Measurements from ENCODE around the gene FAM120C.

The FAM120C gene

GRCh38 chrX:54166915-54167314, 16.1 kb downstream of the FAM120C start:
- DNase-seq, result no peak

DNA sequence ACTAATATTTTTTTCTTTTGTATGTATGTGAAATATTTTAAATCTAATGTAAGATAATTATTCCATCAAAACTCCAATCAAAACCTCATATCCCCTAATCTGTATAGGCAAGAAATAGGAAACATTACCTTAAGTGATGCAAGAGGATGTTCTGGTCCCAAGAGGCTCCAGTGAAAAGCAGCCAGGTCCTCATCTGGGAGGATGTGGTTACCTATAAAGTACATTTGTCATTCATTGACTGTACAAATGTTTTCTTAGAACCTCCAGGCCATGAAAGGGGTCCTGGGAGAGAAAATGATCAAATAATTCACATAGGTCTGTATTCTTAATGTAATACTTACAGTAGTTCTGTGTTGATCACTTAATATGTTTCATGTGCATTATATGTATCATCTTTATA, 25.5 kb downstream of the FAM120C start:
- DNase-seq, result no peak

DNA sequence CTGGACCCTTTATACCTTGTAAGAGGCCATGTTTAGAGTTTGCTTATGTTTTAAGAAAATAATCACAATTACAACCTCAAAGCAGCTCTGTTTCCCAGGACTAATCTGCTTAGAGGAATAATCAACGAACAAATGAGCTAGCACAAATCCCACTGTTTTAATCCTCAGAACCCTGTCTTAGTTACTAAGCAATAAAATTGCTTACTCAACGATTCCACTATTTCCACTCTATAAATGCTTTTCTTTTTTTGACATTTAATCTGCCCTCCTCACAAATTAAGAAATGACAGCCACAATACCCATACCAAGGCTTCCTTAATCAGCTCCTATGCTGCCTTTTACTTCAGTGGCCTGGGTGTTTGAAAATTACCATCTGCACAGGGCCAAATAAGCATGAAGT, 48.8 kb downstream of the FAM120C start:
- DNase-seq, result no peak

- no peak for DNase-seq
These were observed 66.7 kb downstream of the FAM120C start for GRCh38 chrX:54116391-54116790.

- DNase-seq, result no peak
These were observed 89.5 kb downstream of the FAM120C start for GRCh38 chrX:54093571-54093970.

GRCh38 chrX:54093159-54093558, 89.9 kb downstream of the FAM120C start:
- DNase-seq, result no peak

DNA sequence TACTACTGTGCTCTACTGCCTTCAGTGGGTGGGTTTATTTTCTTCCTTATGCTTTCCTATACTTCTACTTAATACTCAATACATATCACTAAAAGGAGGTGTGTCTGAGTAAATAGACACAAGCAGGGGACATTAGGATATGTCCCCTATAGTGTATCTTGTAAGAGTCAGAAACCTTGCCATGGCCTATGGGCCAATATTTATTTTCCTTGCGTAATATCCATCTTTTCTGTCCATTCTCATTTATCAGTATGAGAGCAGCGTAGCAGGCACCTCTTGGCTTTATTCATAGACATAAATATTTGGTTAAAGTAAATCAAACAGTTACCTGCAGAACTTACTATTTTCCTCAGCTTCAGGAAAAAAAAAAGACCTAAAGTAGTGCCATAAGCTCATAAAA, 92.2 kb downstream of the FAM120C start:
- DNase-seq, result no peak

GRCh38 chrX:54089191-54089590, 93.9 kb downstream of the FAM120C start:
- DNase-seq, result no peak

DNA sequence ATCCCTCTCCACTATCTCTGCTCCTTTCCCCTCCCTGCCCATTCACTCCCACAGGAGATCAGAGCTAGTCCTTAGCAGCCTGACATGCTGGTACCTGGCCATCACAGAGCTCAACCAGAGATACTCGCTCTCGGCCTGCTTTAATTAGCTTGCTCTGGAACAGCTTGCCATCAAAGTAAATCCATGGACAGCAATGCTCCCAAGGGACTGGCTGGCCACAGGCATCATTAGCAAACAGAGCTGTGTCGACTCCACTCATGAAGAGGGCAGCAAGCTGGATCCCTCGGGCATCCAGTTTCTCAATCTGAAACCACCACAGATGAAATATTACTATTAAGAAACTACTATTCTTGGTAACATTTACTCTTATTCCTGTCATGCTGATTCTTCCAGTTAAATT, 95.4 kb downstream of the FAM120C start:
- DNase-seq, result no peak

- DNase-seq, result no peak
These were observed 97.4 kb downstream of the FAM120C start for GRCh38 chrX:54085666-54086065.

DNA sequence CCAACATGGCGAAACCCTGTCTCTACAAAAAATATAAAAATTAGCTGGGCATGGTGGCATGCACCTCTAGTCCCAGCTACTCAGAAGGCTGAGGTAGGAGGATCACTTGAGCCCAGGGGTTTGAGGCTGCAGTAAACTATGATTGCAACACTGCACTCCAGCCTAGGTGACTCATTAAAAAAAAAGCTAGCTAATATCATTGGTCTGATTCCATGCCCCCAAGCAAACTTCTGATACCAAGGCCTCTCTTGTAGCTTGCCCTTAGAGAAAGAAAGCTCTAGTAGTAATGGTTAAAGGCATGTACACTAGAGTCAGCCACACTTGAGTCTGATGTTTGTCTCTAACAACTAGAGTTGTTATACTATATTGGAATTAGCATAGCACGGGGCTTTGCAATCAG, 106.2 kb downstream of the FAM120C start:
- DNase-seq, result no peak

- DNase-seq, result no peak
These were observed 108.2 kb downstream of the FAM120C start for GRCh38 chrX:54074826-54075225.

DNA sequence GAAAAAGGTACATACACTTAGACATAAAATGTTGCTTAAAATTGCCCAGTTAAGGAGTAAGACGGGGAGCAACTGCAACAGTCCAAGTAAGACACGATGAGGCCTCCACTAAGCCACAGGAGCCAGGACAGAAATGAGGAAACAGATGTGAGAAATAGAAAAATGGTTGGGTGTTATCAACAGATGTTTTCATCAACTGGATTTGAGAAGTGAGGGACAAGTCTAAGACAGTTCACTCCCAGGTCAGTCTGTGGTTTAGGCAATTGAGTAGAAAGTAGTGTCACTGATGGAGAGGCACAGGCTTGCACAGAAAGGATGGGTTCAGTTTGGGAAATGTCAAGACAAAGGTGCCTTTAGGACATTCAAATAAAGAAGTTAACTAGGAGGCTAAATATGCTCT, 115.3 kb downstream of the FAM120C start:
- no peak for DNase-seq

GRCh38 chrX:54066841-54067240, 116.2 kb downstream of the FAM120C start:
- DNase-seq, result no peak

- DNase-seq, result no peak
These were observed 118.5 kb downstream of the FAM120C start for GRCh38 chrX:54064564-54064963.

DNA sequence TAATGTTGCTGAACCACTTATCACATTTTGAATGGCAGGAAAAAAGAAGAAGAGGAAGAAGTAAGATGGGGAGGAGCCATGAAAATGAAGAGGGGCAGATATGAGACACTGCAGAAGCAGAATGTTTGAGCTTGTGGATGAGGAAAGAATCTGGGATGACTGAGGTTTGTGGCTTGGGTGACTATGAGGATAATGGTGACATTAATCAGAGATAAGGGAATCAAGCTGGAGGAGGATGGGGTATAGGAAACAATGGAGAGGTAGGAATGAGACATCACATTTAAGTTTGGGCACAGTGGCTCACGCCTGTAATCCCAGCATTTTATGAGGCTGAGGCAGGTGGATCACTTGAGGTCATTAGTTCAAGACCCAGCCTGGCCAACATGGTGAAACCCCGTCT, 119.7 kb downstream of the FAM120C start:
- DNase-seq, result no peak

- no peak for DNase-seq
These were observed 133.3 kb downstream of the FAM120C start for GRCh38 chrX:54049801-54050200.

GRCh38 chrX:54048412-54048811, 134.6 kb downstream of the FAM120C start:
- no peak for DNase-seq

DNA sequence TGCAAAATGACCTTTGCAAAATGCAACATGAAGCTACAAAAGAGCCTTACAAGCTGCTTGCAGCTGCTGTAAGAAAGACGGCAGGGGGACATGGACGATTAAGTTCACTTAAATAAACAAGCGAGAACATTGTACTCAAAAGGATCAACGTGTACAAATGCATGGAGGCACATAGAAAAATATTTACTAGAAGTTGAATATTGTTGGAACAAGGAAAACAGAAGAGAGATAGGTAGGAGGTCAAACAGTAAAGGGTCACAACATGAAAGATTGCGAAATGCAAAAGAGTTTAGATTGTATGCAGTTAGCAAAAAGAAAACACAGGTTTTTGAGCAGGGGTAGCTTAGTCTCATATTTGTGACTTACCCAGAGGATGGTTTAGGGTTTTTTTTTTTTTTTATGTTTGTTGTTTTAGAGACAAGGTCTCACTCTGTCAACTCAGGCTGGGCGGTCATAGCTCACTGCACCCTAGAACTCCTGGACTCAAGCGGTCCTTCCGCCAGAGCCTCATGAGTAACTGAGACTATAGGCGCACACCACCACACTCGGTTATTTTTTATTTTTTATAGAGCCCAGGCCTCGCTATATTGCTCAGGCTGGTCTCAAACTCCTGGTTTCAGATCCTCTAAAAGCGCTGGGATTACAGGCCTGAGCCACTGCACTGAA, 137.4 kb downstream of the FAM120C start:
- no peak for DNase-seq

GRCh38 chrX:54044877-54045338, 138.1 kb downstream of the FAM120C start:
- DNase-seq, result no peak

- peak; percentile 94 for DNase-seq
These were observed 138.8 kb downstream of the FAM120C start, which contains the start of gene PHF8 for GRCh38 chrX:54044126-54044876. Gene PHF8, minus strand, starts transcription at chrX:54044473. Its CDS starts 1,745 bp downstream, at chrX:54042728.

DNA sequence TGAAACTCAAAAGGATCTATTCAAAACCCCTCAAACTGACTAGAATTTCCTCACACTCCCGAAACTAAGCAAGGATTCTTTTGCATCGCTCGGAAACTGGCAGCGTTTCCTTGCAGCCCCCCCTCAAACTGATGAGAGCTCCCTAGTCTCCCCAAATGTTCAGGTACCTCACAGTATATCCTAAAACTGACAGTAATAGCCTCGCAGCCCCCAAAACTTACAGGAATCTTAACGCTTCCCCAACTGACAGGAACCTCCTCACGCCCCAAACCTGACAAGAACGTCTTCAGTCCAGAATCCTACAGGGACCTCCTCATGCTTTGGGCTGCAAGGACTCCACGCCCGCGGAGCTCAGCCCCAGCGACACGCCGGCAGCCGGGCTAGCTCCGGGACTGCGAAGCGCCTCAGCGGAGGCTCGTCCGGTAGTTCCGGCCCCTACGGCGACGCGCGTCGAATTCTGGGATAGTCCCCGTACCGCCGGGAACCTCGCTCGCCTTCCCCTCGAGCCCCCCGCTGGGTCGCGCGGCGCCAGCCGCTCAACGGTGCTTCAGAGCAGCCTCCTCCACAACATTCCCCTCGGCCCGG, 139.4 kb downstream of the FAM120C start:
- DNase-seq, result no peak

DNA sequence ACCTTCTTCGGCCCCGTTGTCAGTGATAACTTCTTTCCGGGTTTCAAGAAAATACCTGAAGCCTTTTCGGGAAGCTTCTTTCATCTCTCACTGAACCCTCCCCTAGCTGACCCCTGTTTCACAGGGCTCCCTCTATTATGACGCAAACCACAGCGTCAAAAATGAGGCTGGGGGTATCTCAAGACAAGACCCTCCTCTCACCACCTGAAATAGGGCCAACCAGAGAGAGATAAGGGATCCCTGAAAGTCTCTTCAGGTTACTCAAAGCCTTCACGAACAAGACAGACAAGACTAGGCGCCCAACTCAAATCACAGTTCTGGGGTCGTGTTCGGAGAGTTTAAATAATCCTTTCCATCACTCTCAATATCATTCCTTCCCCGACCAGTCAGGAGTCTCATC, 140.0 kb downstream of the FAM120C start:
- no peak for DNase-seq

GRCh38 chrX:54042609-54043021, 140.4 kb downstream of the FAM120C start:
- DNase-seq, result peak; percentile 48
